ENCODE results near the gene MAP4K4. TPM values are rescaled to one million over a fixed set of nuclear protein-coding genes. Genes with fewer than 3 reads are reported as not detected.

Gene MAP4K4
- total and polyA plus RNA-seq, 2 donors from 2014 or later, result 8.4 to 62.8 TPM

GRCh38 chr2:101763496-101764333 is 66.2 kb downstream of the MAP4K4 start:
- Histone ChIP-seq H3K4me3 (ENCODE audit: low read length in 3 of 3) (no peak overlapping the region), H3K9ac (ENCODE audit: low read length in 3 of 3) (no peak overlapping the region), H3K36me3 (ENCODE audit: control insufficient read depth in 2 of 3, insufficient read depth in 3 of 3, low read length in 3 of 3) (no peaks in the 10 kb centered on the region), H3K27me3 (ENCODE audit: control insufficient read depth, insufficient read depth, low read length) (no peaks in the 10 kb centered on the region), H3K4me1 (ENCODE audit: control insufficient read depth in 2 of 3, insufficient read depth in 2 of 3, low read depth in 1 of 3, low read length in 3 of 3) (peaks cover 0 to 7% (median 0%) of the 10 kb centered on the region in 3 donors), H3K27ac (ENCODE audit: low read depth in 2 of 2, low read length in 2 of 2) (no peak overlapping the region), H3K9me3 (ENCODE audit: control insufficient read depth in 2 of 3, insufficient read depth in 1 of 3, low read length in 3 of 3) (no peaks in the 10 kb centered on the region)
- TF ChIP-seq CTCF (IDR thresholded peaks at IDR 0.05; ENCODE audit: borderline replicate concordance, extremely low read depth, insufficient read depth), result no peak
- no peak for FAIRE-seq
- intact Hi-C loops (cut with DNase I), result no loop called here
- DNase-seq, result no peak

- intact Hi-C loops (cut with DNase I), result no loop called here
- no peak for TF ChIP-seq CTCF (IDR thresholded peaks at IDR 0.05; ENCODE audit: borderline replicate concordance, extremely low read depth, insufficient read depth)
- Histone ChIP-seq H3K27ac (ENCODE audit: low read depth in 2 of 2, low read length in 2 of 2) (peak overlapping the region in 1 of 2 donors; percentile 81), H3K9ac (ENCODE audit: low read length in 3 of 3) (no peak overlapping the region), H3K4me1 (ENCODE audit: control insufficient read depth in 2 of 3, insufficient read depth in 2 of 3, low read depth in 1 of 3, low read length in 3 of 3) (peaks cover 0 to 9% (median 0%) of the 10 kb centered on the region in 3 donors), H3K4me3 (ENCODE audit: low read length in 3 of 3) (no peak overlapping the region), H3K27me3 (ENCODE audit: control insufficient read depth, insufficient read depth, low read length) (no peaks in the 10 kb centered on the region), H3K36me3 (ENCODE audit: control insufficient read depth in 2 of 3, insufficient read depth in 3 of 3, low read length in 3 of 3) (no peaks in the 10 kb centered on the region), H3K9me3 (ENCODE audit: control insufficient read depth in 2 of 3, insufficient read depth in 1 of 3, low read length in 3 of 3) (no peaks in the 10 kb centered on the region)
- FAIRE-seq, result no peak
- DNase-seq, result no peak
Measured at GRCh38 chr2:101766337-101766736, 68.8 kb downstream of the MAP4K4 start.

GRCh38 chr2:101766871-101767739 is 69.6 kb downstream of the MAP4K4 start:
- intact Hi-C loops (cut with DNase I), result no loop called here
- H3K9ac ChIP-seq (ENCODE audit: low read length in 3 of 3), result no peak overlapping the region
- no peaks in the 10 kb centered on the region for H3K36me3 ChIP-seq (ENCODE audit: control insufficient read depth in 2 of 3, insufficient read depth in 3 of 3, low read length in 3 of 3)
- H3K4me1 ChIP-seq (ENCODE audit: control insufficient read depth in 2 of 3, insufficient read depth in 2 of 3, low read depth in 1 of 3, low read length in 3 of 3), result peaks cover 0 to 14% (median 5%) of the 10 kb centered on the region in 3 donors
- H3K27ac ChIP-seq (ENCODE audit: low read depth in 2 of 2, low read length in 2 of 2), result peak overlapping the region in 1 of 2 donors; percentile 33
- DNase-seq, result no peak
- no peaks in the 10 kb centered on the region for H3K9me3 ChIP-seq (ENCODE audit: control insufficient read depth in 2 of 3, insufficient read depth in 1 of 3, low read length in 3 of 3)
- no peak for TF ChIP-seq CTCF (IDR thresholded peaks at IDR 0.05; ENCODE audit: borderline replicate concordance, extremely low read depth, insufficient read depth)
- H3K27me3 ChIP-seq (ENCODE audit: control insufficient read depth, insufficient read depth, low read length), result no peaks in the 10 kb centered on the region
- H3K4me3 ChIP-seq (ENCODE audit: low read length in 3 of 3), result no peak overlapping the region
- FAIRE-seq, result no peak

Measured in kidney (tissue), 14 donors.